SK-N-SH (cell line): Measurements from ENCODE around the gene MAP3K1. TPM values are rescaled to one million over a fixed set of nuclear protein-coding genes. Genes with fewer than 3 reads are reported as not detected.

Experiments
- CTCF ChIA-PET: fragments of 300-600, 350-600 bp; formaldehyde crosslinking; extraction: SDS; loops from one replicate; lab custom pipeline; 2021; lab: Yijun Ruan, JAX
- POLR2A ChIA-PET: fragments of 350-600 bp; sonication (Branson Sonifier 250); formaldehyde crosslinking; extraction: SDS; loops from one replicate; lab custom pipeline; 2020; ENCODE audit warnings: antibody characterized with exemption, inconsistent platforms; lab: Yijun Ruan, JAX
- DNase-seq: peaks from one replicate; pipeline ENCODE4 v3.0.0; 2012
- H2AFZ ChIP-seq: fragments of 200-600 bp; sonication (generic); 2 replicates; pipeline ENCODE4 v1.8.1; 2016; ENCODE audit warnings: antibody characterized with exemption, mild to moderate bottlenecking, low read depth
- H3F3A ChIP-seq: fragments of 200-600 bp; sonication (generic); replicated peaks from 2 replicates; pipeline ENCODE3; 2016; ENCODE audit warnings: antibody characterized with exemption, mild to moderate bottlenecking; ENCODE audit not compliant: insufficient read depth
- H3K27ac ChIP-seq, 2 experiments: fragments of 200-500 bp in 1 of 2; fragments of 200-600 bp in 1 of 2; sonication (Bioruptor generic) in 1 of 2; sonication (generic), shearing (Covaris generic) in 1 of 2; 2 replicates each; pipeline versions ENCODE4 v1.5.1 to v1.6.1; 2014 to 2016; ENCODE audit warnings: low read depth in 2 of 2, inconsistent platforms in 1 of 2, low read length in 1 of 2, mild to moderate bottlenecking in 1 of 2, mixed read lengths in 1 of 2
- H3K27me3 ChIP-seq: fragments of 200-600 bp; sonication (generic), shearing (Covaris generic); 2 replicates; pipeline ENCODE4 v1.6.1; 2016; ENCODE audit warnings: mixed run types; ENCODE audit not compliant: insufficient read depth
- H3K36me3 ChIP-seq, 2 experiments: fragments of 200-500 bp in 1 of 2; fragments of 200-600 bp in 1 of 2; sonication (Bioruptor generic) in 1 of 2; sonication (generic) in 1 of 2; replicated peaks in 1 of 2; 2 replicates each; pipeline versions ENCODE3 to v1.5.1; 2014 to 2016; ENCODE audit warnings: low read length in 1 of 2, mild to moderate bottlenecking in 1 of 2; ENCODE audit not compliant: insufficient read depth in 2 of 2, control insufficient read depth in 1 of 2
- H3K4me1 ChIP-seq, 2 experiments: fragments of 200-500 bp in 1 of 2; fragments of 200-600 bp in 1 of 2; sonication (Bioruptor generic) in 1 of 2; sonication (generic), shearing (Covaris generic) in 1 of 2; 2 replicates each; pipeline versions ENCODE4 v1.5.1 to v1.6.1; 2014 to 2016; ENCODE audit warnings: low read depth in 1 of 2, low read length in 1 of 2, mixed run types in 1 of 2; ENCODE audit not compliant: insufficient read depth in 2 of 2, control insufficient read depth in 1 of 2
- H3K4me2 ChIP-seq: fragments of 200-600 bp; sonication (generic), shearing (Covaris generic); 2 replicates; pipeline ENCODE4 v1.6.1; 2017; ENCODE audit warnings: mixed run types
- H3K4me3 ChIP-seq, 2 experiments: fragments of 200-500 bp in 1 of 2; fragments of 200-600 bp in 1 of 2; sonication (Bioruptor generic) in 1 of 2; sonication (generic), shearing (Covaris generic) in 1 of 2; 2 replicates each; pipeline versions ENCODE4 v1.5.1 to v1.8.1; 2014 to 2016; ENCODE audit warnings: low read depth in 2 of 2, inconsistent platforms in 1 of 2, low read length in 1 of 2, mild to moderate bottlenecking in 1 of 2, mixed read lengths in 1 of 2, moderate library complexity in 1 of 2
- H3K79me2 ChIP-seq: fragments of 200-600 bp; sonication (generic); 2 replicates; pipeline ENCODE4 v1.8.1; 2017; ENCODE audit warnings: mild to moderate bottlenecking; ENCODE audit not compliant: insufficient read depth
- H3K9ac ChIP-seq: fragments of 200-600 bp; sonication (generic); 2 replicates; pipeline ENCODE4 v1.6.1; 2017; ENCODE audit warnings: mixed run types
- H3K9me2 ChIP-seq: fragments of 200-600 bp; sonication (generic); 2 replicates; pipeline ENCODE4 v1.6.1; 2017; ENCODE audit warnings: mixed run types
- H3K9me3 ChIP-seq: fragments of 200-600 bp; sonication (generic); 2 replicates; pipeline ENCODE4 v1.6.1; 2017; ENCODE audit warnings: mixed run types, mild to moderate bottlenecking, moderate library complexity
- H4K20me1 ChIP-seq: fragments of 200-600 bp; sonication (generic); 2 replicates; pipeline ENCODE4 v1.6.1; 2017; ENCODE audit warnings: mild to moderate bottlenecking, mixed run types; ENCODE audit not compliant: insufficient read depth
- CHD2 ChIP-seq: fragments of 150-350 bp; IDR thresholded peaks from 2 replicates; pipeline ENCODE4 v1.6.1; 2018; ENCODE audit warnings: low read length; ENCODE audit not compliant: partially characterized antibody
- CTCF ChIP-seq: fragments of 200-600 bp; sonication (generic); IDR thresholded peaks from 2 replicates; pipeline ENCODE4 v1.6.1; 2017; ENCODE audit warnings: antibody characterized with exemption, mild to moderate bottlenecking, moderate library complexity
- ELF1 ChIP-seq: IDR thresholded peaks from 2 replicates; pipeline ENCODE4 v1.4.0; 2012
- FOSL2 ChIP-seq: IDR thresholded peaks from 2 replicates; pipeline ENCODE4 v1.4.0; 2012; ENCODE audit warnings: low read depth, mild to moderate bottlenecking, moderate library complexity, borderline replicate concordance
- FOXM1 ChIP-seq: IDR thresholded peaks from 2 replicates; pipeline ENCODE4 v1.4.0; 2012; ENCODE audit warnings: low read depth, mild to moderate bottlenecking
- GABPA ChIP-seq: IDR thresholded peaks from 2 replicates; pipeline ENCODE4 v1.4.0; 2012; ENCODE audit warnings: low read depth, mild to moderate bottlenecking
- GATA2 ChIP-seq: sonication (generic); formaldehyde crosslinking; IDR thresholded peaks from 2 replicates; pipeline ENCODE4 v1.5.0; 2020; ENCODE audit warnings: mild to moderate bottlenecking, missing genetic modification reagents
- MXI1 ChIP-seq: IDR thresholded peaks from 2 replicates; pipeline ENCODE4 v1.6.1; 2012; ENCODE audit warnings: mild to moderate bottlenecking, low read depth, low read length, improper control_type of control experiment
- RAD21 ChIP-seq: IDR thresholded peaks from 2 replicates; pipeline ENCODE4 v1.6.1; 2012; ENCODE audit warnings: mild to moderate bottlenecking, low read length
- RCOR1 ChIP-seq: fragments of 150-350 bp; IDR thresholded peaks from 2 replicates; pipeline ENCODE4 v1.6.1; 2017; ENCODE audit warnings: antibody characterized with exemption, low read length
- RFX5 ChIP-seq: IDR thresholded peaks from 2 replicates; pipeline ENCODE4 v1.6.1; 2012; ENCODE audit warnings: mild to moderate bottlenecking, improper control_type of control experiment, low read length
- SMC3 ChIP-seq: IDR thresholded peaks from 2 replicates; pipeline ENCODE4 v1.6.1; 2012; ENCODE audit warnings: low read depth, low read length, improper control_type of control experiment
- TEAD4 ChIP-seq: IDR thresholded peaks from 2 replicates; pipeline ENCODE4 v1.4.0; 2012; ENCODE audit warnings: mild to moderate bottlenecking, borderline replicate concordance; ENCODE audit not compliant: insufficient read depth
- WGBS: methylation state at CpG from one replicate; pipeline ENCODE4 v1.1.6; 2017; ENCODE audit warnings: low lambda C conversion rate; 5-methylcytosine and 5-hydroxymethylcytosine counted together
- polyA plus RNA-seq, 3 experiments: library from polyadenylated mRNA; depleted of rRNA; stranded (reverse); fragments of >200 nt; gene quantifications; 2 replicates each; pipeline ENCODE4 v1.2.3, GENCODE V29; 2012
- TF ChIP-seq, protein P1 (sequence below): IDR thresholded peaks from 2 replicates; pipeline ENCODE4 v1.6.1; 2012; ENCODE audit warnings: mild to moderate bottlenecking, low read depth, low read length, moderate library complexity

The MAP3K1 gene
- polyA plus RNA-seq, 1 of the 3 experiments (the other 2 are of a cell fraction): 2.2 TPM

DNA sequence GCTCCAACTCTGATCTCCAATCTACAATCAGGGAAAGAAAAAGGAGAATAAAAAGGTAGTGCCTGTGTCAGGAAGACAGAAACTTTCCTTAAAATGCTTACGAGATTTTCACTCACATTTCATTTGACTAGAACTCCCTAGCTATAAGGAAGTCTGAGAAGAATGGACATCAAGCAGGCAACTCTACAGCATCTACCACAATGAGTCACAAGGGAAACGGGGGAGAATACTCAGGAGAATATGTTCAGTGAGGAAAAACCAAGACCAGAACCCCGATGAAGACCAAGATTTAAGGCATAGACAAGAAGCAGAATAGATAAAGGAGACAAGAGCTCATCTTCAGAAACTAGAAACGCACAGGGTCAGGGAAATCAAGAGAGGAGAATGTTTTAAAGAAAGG, 85.0 kb downstream of the MAP3K1 start:
- 70% methylated on average over 4 of the region's 4 CpGs for WGBS
- Histone ChIP-seq H3K9ac (no peak overlapping the region), H3K79me2 (no peaks in the 10 kb centered on the region), H2AFZ (no peak overlapping the region), H3K36me3 (peaks cover 9 to 14% of the 10 kb centered on the region in 2 experiments), H3K4me1 (no peaks in the 10 kb centered on the region; a peak in 1 of 4 replicates), H3K9me2 (no peaks in the 10 kb centered on the region), H3K27ac (no peak overlapping the region), H4K20me1 (no peaks in the 10 kb centered on the region), H3F3A (no peaks in the 10 kb centered on the region), H3K4me2 (no peak overlapping the region), H3K4me3 (no peak overlapping the region), H3K9me3 (no peaks in the 10 kb centered on the region), H3K27me3 (no peaks in the 10 kb centered on the region)
- POLR2A ChIA-PET: no interaction called here
- no peak for DNase-seq
- CTCF ChIA-PET: interaction anchor here (0.6 to 2.1 kb wide), 13 partner anchors 11 to 636 kb away, joined by 3 to 6 read pairs (median 3); no protein-coding TSS in a partner anchor
- no peak for TF ChIP-seq FOSL2
- TF ChIP-seq, protein P1, sequence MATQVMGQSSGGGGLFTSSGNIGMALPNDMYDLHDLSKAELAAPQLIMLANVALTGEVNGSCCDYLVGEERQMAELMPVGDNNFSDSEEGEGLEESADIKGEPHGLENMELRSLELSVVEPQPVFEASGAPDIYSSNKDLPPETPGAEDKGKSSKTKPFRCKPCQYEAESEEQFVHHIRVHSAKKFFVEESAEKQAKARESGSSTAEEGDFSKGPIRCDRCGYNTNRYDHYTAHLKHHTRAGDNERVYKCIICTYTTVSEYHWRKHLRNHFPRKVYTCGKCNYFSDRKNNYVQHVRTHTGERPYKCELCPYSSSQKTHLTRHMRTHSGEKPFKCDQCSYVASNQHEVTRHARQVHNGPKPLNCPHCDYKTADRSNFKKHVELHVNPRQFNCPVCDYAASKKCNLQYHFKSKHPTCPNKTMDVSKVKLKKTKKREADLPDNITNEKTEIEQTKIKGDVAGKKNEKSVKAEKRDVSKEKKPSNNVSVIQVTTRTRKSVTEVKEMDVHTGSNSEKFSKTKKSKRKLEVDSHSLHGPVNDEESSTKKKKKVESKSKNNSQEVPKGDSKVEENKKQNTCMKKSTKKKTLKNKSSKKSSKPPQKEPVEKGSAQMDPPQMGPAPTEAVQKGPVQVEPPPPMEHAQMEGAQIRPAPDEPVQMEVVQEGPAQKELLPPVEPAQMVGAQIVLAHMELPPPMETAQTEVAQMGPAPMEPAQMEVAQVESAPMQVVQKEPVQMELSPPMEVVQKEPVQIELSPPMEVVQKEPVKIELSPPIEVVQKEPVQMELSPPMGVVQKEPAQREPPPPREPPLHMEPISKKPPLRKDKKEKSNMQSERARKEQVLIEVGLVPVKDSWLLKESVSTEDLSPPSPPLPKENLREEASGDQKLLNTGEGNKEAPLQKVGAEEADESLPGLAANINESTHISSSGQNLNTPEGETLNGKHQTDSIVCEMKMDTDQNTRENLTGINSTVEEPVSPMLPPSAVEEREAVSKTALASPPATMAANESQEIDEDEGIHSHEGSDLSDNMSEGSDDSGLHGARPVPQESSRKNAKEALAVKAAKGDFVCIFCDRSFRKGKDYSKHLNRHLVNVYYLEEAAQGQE: no peak
- no peak for TF ChIP-seq TEAD4

GRCh38 chr5:56900858-56901578, 85.7 kb downstream of the MAP3K1 start:
- no peak overlapping the region for H3K4me2 ChIP-seq
- no peaks in the 10 kb centered on the region for H3K9me2 ChIP-seq
- peaks cover 5 to 8% of the 10 kb centered on the region in 2 experiments for H3K36me3 ChIP-seq
- TF ChIP-seq FOSL2: no peak
- TF ChIP-seq RCOR1: no peak
- TF ChIP-seq FOXM1: no peak
- TF ChIP-seq, protein P1: no peak
- TF ChIP-seq RFX5: no peak
- TF ChIP-seq GATA2 (CRISPR knock-in tag): no peak
- no peak for TF ChIP-seq ELF1
- TF ChIP-seq CHD2: no peak
- TF ChIP-seq CTCF: peak; percentile 75
- no peak for TF ChIP-seq MXI1
- peak; percentile 81 for TF ChIP-seq RAD21
- peak; percentile 71 for TF ChIP-seq SMC3
- no peak for TF ChIP-seq GABPA
- TF ChIP-seq, all 33 proteins: peak for 3
- H2AFZ ChIP-seq: no peak overlapping the region
- no peaks in the 10 kb centered on the region for H3K9me3 ChIP-seq
- no peaks in the 10 kb centered on the region for H4K20me1 ChIP-seq
- DNase-seq: peak; percentile 16
- ChIA-PET POLR2A (no interaction called here), CTCF (interaction anchor here (0.6 to 2.1 kb wide), 15 partner anchors 10 to 661 kb away, joined by 3 to 6 read pairs (median 3); no protein-coding TSS in a partner anchor)
- no peaks in the 10 kb centered on the region; a peak in 1 of 4 replicates for H3K4me1 ChIP-seq
- no peak overlapping the region for H3K9ac ChIP-seq
- H3K27me3 ChIP-seq: no peaks in the 10 kb centered on the region
- no peaks in the 10 kb centered on the region for H3F3A ChIP-seq
- 42% methylated on average over 3 of the region's 3 CpGs for WGBS
- no peak overlapping the region for H3K27ac ChIP-seq
- no peaks in the 10 kb centered on the region for H3K79me2 ChIP-seq
- H3K4me3 ChIP-seq: no peak overlapping the region
